Sigmoid colon (tissue), 7 donors: ENCODE measurements around the gene CACNA1F. TPM values are rescaled to one million over a fixed set of nuclear protein-coding genes. Genes with fewer than 3 reads are reported as not detected.

Experiments
- DNase-seq: peaks from one replicate; pipeline ENCODE4 v3.0.0-alpha.2; 2019
- H3K27ac ChIP-seq, 4 donors: fragments of 200-600 bp; sonication (generic); one replicate each; pipeline ENCODE4 v1.5.1; 2016 to 2019; ENCODE audit warnings: mild to moderate bottlenecking in 1 of 4
- H3K27me3 ChIP-seq, 3 donors: fragments of 200-600 bp; sonication (generic); one replicate each; pipeline ENCODE4 v1.5.1; 2019; ENCODE audit warnings: mild to moderate bottlenecking in 1 of 3
- H3K36me3 ChIP-seq, 4 donors: fragments of 200-600 bp; sonication (generic); one replicate each; pipeline ENCODE4 v1.5.1; 2016 to 2019
- H3K4me1 ChIP-seq, 4 donors: fragments of 200-600 bp; sonication (generic); one replicate each; pipeline ENCODE4 v1.5.1; 2017 to 2019
- H3K4me3 ChIP-seq, 4 donors: fragments of 200-600 bp; sonication (generic); one replicate each; pipeline ENCODE4 v1.5.1; 2017 to 2019; ENCODE audit warnings: mild to moderate bottlenecking in 2 of 4, moderate library complexity in 1 of 4
- H3K9me3 ChIP-seq, 4 donors: fragments of 200-600 bp in 3 of 4; sonication (generic) in 3 of 4; one replicate each; pipeline versions ENCODE4 v1.5.1 to v1.6.1; 2013 to 2019
- EP300 ChIP-seq, 4 donors: sonication (generic); formaldehyde crosslinking; IDR thresholded peaks; one replicate each; pipeline ENCODE4 v1.6.1; 2017; ENCODE audit warnings: antibody characterized with exemption in 4 of 4
- POLR2A ChIP-seq, 2 donors: fragments of 450-650 bp; IDR thresholded peaks; one replicate each; pipeline ENCODE4 v1.6.1; 2016; ENCODE audit warnings: antibody characterized with exemption in 2 of 2, mild to moderate bottlenecking in 2 of 2, moderate library complexity in 2 of 2
- POLR2AphosphoS5 ChIP-seq, 4 donors: sonication (generic); formaldehyde crosslinking; IDR thresholded peaks; one replicate each; pipeline ENCODE4 v1.6.1; 2017; ENCODE audit warnings: antibody characterized with exemption in 4 of 4
- WGBS, 2 donors: extraction: QIAGEN DNeasy Blood & Tissue Kit; methylation state at CpG; one replicate each; pipeline ENCODE4 v1.1.7; 2013; 5-methylcytosine and 5-hydroxymethylcytosine counted together
- intact Hi-C: fragments of 100-400 bp; cut with DNase I; formaldehyde crosslinking; loops from one replicate; pipeline ENCODE4 v1.15.1; 2023
- polyA plus RNA-seq, 3 donors: library from polyadenylated mRNA; stranded (reverse); fragments of 200-250 nt; gene quantifications; one replicate each; pipeline ENCODE4 v1.2.3, GENCODE V29; 2013
- total RNA-seq, 4 donors: library from RNA; depleted of rRNA; stranded (reverse); fragments of >200 nt; gene quantifications; one replicate each; pipeline ENCODE4 v1.1.0, GENCODE V29; 2016
- TF ChIP-seq, protein P1 (sequence below), 4 experiments: fragments of 450-650 bp in 3 of 4; fragments of 200-600 bp in 1 of 4; IDR thresholded peaks; one replicate each; pipeline ENCODE4 v1.5.1; 2016 to 2019; ENCODE audit warnings: antibody characterized with exemption in 4 of 4, mild to moderate bottlenecking in 3 of 4, moderate library complexity in 2 of 4
- donor health status: healthy with polysubstance abuse.
- donor health status: Bipolar disorder and iron deficiency.
- donor health status: healthy.

The CACNA1F gene
- total and polyA plus RNA-seq, 7 donors: under 0.01 to 0.70 (median 0.15) TPM; not detected in 3

- H3K27ac ChIP-seq: peak overlapping the region; percentile 89 to 92 (median 91)
- H3K27me3 ChIP-seq: no peaks in the 10 kb centered on the region
- DNase-seq: peak; percentile 94
- H3K4me1 ChIP-seq: peaks cover 0 to 13% (median 11%) of the 10 kb centered on the region in 4 donors
- WGBS, 2 donors: 1% methylated on average over 69 of the region's 69 CpGs
- no peaks in the 10 kb centered on the region for H3K36me3 ChIP-seq
- H3K9me3 ChIP-seq: no peaks in the 10 kb centered on the region
- intact Hi-C loops: loop anchor here (10.0 kb wide), 1 partner anchor 119 kb away; the partner anchor contains the start of gene TFE3
- TF ChIP-seq, protein P1, sequence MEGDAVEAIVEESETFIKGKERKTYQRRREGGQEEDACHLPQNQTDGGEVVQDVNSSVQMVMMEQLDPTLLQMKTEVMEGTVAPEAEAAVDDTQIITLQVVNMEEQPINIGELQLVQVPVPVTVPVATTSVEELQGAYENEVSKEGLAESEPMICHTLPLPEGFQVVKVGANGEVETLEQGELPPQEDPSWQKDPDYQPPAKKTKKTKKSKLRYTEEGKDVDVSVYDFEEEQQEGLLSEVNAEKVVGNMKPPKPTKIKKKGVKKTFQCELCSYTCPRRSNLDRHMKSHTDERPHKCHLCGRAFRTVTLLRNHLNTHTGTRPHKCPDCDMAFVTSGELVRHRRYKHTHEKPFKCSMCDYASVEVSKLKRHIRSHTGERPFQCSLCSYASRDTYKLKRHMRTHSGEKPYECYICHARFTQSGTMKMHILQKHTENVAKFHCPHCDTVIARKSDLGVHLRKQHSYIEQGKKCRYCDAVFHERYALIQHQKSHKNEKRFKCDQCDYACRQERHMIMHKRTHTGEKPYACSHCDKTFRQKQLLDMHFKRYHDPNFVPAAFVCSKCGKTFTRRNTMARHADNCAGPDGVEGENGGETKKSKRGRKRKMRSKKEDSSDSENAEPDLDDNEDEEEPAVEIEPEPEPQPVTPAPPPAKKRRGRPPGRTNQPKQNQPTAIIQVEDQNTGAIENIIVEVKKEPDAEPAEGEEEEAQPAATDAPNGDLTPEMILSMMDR (IDR thresholded peaks at IDR 0.05): peak in 2 of 4 experiments; percentile 23 to 76
- TF ChIP-seq EP300 (IDR thresholded peaks at IDR 0.05) (no peak), POLR2AphosphoS5 (IDR thresholded peaks at IDR 0.05) (peak in 3 of 4 donors; percentile 27 to 75 (median 69))
- peak overlapping the region; percentile 14 to 45 (median 40) for H3K4me3 ChIP-seq
Observed at GRCh38 chrX:49163555-49164419, 69.4 kb downstream of the CACNA1F start.

- intact Hi-C loops: loop anchor here (10.0 kb wide), 1 partner anchor 118 kb away; the partner anchor contains the start of gene TFE3
- peak within 1 kb of the TSS; percentile 14 to 45 (median 40) for H3K4me3 ChIP-seq
- no peak for DNase-seq
- H3K4me1 ChIP-seq: peaks cover 0 to 13% (median 6%) of the 10 kb centered on the region in 4 donors
- H3K27ac ChIP-seq: peak within 1 kb of the TSS; percentile 89 to 92 (median 91)
- no peak for TF ChIP-seq POLR2A (IDR thresholded peaks at IDR 0.05)
- no peaks in the 10 kb centered on the region for H3K36me3 ChIP-seq
- WGBS, 2 donors: 62 to 77% methylated on average over 28 of the region's 28 CpGs
- no peaks in the 10 kb centered on the region for H3K27me3 ChIP-seq
- no peaks in the 10 kb centered on the region for H3K9me3 ChIP-seq
Observed at GRCh38 chrX:49162620-49163019, 70.5 kb downstream of the CACNA1F start, which contains the start of gene MAGIX. Gene MAGIX, plus strand, starts transcription at chrX:49162758. Its CDS starts 132 bp downstream, at chrX:49162890.

DNA sequence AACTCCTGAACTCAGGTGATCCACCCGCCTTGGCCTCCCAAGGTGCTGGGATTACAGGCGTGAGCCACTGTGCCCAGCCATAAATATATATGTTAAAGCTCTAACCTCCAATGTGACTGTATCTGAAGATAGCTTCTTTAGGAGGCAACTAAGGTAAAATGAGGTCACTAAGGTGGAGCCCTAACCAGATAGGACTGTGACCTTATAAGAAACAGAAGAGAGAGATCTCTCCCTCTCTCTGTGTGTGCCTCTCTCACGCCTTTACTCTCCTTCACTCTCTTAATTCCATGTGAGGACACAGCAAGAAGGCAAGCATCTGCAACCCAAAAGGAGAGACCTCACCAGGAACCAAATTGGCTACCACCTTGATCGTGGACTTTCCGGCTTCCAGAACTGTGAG lies 71.5 kb downstream of the CACNA1F start:
- Histone ChIP-seq H3K4me1 (peaks cover 0 to 13% (median 5%) of the 10 kb centered on the region in 4 donors), H3K27ac (no peak overlapping the region), H3K36me3 (no peaks in the 10 kb centered on the region), H3K9me3 (no peaks in the 10 kb centered on the region), H3K27me3 (no peaks in the 10 kb centered on the region), H3K4me3 (no peak overlapping the region)
- no peak for DNase-seq
- intact Hi-C loops: loop anchor here (10.0 kb wide), 1 partner anchor 117 kb away; the partner anchor contains the start of gene TFE3
- 79 to 89% methylated on average over 5 of the region's 5 CpGs for WGBS, 2 donors
- TF ChIP-seq EP300 (IDR thresholded peaks at IDR 0.05): no peak
- no peak for TF ChIP-seq POLR2AphosphoS5 (IDR thresholded peaks at IDR 0.05)
- TF ChIP-seq, protein P1 (IDR thresholded peaks at IDR 0.05): no peak
- TF ChIP-seq POLR2A (IDR thresholded peaks at IDR 0.05): no peak

DNA sequence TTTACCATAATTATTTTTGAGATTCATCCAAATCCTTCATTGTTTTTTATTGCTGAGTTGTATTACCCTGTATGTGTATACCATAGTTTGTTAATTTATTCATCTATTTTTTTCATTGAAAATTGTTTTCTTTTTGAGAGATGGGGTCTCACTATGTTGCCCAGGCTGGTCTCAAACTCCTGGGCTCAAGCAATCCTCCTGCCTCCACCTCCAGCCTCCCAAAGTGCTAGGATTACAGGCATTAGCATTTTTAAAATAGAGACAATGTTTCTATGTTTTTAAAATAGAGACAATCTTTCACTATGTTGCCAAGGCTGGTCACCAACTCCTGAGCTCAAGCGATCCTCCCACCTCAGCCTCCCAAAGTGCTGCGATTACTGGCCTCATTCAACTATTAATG lies 72.2 kb downstream of the CACNA1F start:
- no peak for DNase-seq
- Histone ChIP-seq H3K9me3 (no peaks in the 10 kb centered on the region), H3K36me3 (no peaks in the 10 kb centered on the region), H3K4me1 (peaks cover 0 to 13% (median 5%) of the 10 kb centered on the region in 4 donors), H3K27me3 (no peaks in the 10 kb centered on the region), H3K27ac (no peak overlapping the region), H3K4me3 (no peak overlapping the region)
- TF ChIP-seq, protein P1 (IDR thresholded peaks at IDR 0.05): no peak
- TF ChIP-seq POLR2A (IDR thresholded peaks at IDR 0.05) (no peak), EP300 (IDR thresholded peaks at IDR 0.05) (no peak), POLR2AphosphoS5 (IDR thresholded peaks at IDR 0.05) (no peak)
- intact Hi-C loops: loop anchor here (10.0 kb wide), 1 partner anchor 116 kb away; the partner anchor contains the start of gene TFE3
- WGBS, 2 donors: 94 to 97% methylated on average over 2 of the region's 2 CpGs

DNA sequence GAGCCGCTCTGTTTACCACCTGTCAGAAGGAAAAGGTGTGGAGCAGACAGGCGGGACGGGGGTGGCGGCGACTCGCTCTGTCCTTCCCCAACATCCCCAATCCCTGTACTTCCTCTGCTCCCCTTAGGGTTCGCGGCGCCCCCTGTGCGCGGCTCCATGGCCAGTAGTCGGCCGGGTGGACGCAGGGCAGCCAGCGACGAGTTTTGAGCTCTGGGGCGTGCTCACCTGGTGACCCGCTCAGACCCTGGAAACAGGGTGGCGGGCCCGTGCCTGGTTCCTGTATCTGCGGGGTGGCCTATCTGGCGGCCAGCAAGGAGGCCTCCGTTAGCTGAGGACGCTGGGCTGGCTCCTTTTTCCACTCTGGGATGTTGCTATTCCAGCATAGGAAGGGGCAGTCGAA lies 75.9 kb downstream of the CACNA1F start:
- H3K4me1 ChIP-seq: no peaks in the 10 kb centered on the region
- no peak for TF ChIP-seq POLR2AphosphoS5 (IDR thresholded peaks at IDR 0.05)
- TF ChIP-seq, protein P1 (IDR thresholded peaks at IDR 0.05): no peak
- TF ChIP-seq EP300 (IDR thresholded peaks at IDR 0.05): no peak
- no peaks in the 10 kb centered on the region for H3K36me3 ChIP-seq
- intact Hi-C loops: loop anchor here (2.0 to 5.0 kb wide), 2 partner anchors 35 to 44 kb away; partner anchors contain the start of genes GPKOW and SYP
- WGBS, 2 donors: 88 to 91% methylated on average over 24 to 25 of the region's 25 CpGs
- no peaks in the 10 kb centered on the region for H3K9me3 ChIP-seq
- DNase-seq: no peak
- no peak overlapping the region for H3K4me3 ChIP-seq
- no peak overlapping the region for H3K27ac ChIP-seq
- no peaks in the 10 kb centered on the region for H3K27me3 ChIP-seq
